Stimulated activated CD4-positive, alpha-beta T cell treated with anti-CD3 and anti-CD28 coated beads, Interleukin-15, amount 100 ng/mL, for 1 hour (primary cell): ENCODE measurements around the gene RAX2.
A peak's percentile ranks its signal among the peaks of the same experiment; 100 is the strongest.
"Not testable (repeated sequence)": the region's sequence is repeated elsewhere in the genome, so short reads cannot be mapped to it uniquely, and the experiment has no call there.

Experiments
- DNase-seq, 2 donors: peaks; one replicate each; pipeline ENCODE4 v3.0.0-alpha.2; 2020; ENCODE audit warnings: low read depth in 1 of 2, low spot score in 1 of 2

Gene RAX2

GRCh38 chr19:3778104-3778867 lies 6.3 kb upstream of the RAX2 start:
- DNase-seq: no peak

GRCh38 chr19:3776479-3777040 lies 4.5 kb upstream of the RAX2 start:
- no peak for DNase-seq

GRCh38 chr19:3775831-3776230 lies 3.8 kb upstream of the RAX2 start:
- DNase-seq: no peak

- no peak for DNase-seq
These were observed 3.3 kb upstream of the RAX2 start for GRCh38 chr19:3775374-3775711.

- no peak for DNase-seq
These were observed 2.8 kb upstream of the RAX2 start for GRCh38 chr19:3774621-3775373.

GRCh38 chr19:3773814-3774515 lies 1.9 kb upstream of the RAX2 start:
- DNase-seq: no peak

- DNase-seq: no peak
These were observed 775 bp downstream of the RAX2 start for GRCh38 chr19:3771000-3771905.

- no peak for DNase-seq
These were observed 1.7 kb downstream of the RAX2 start for GRCh38 chr19:3770136-3770999.

GRCh38 chr19:3769494-3769893 lies 2.5 kb downstream of the RAX2 start:
- no peak for DNase-seq

- no peak for DNase-seq
These were observed 3.3 kb downstream of the RAX2 start for GRCh38 chr19:3768748-3769099.

GRCh38 chr19:3768015-3768747 lies 3.8 kb downstream of the RAX2 start:
- DNase-seq: no peak

- DNase-seq: no peak
These were observed 5.0 kb downstream of the RAX2 start for GRCh38 chr19:3767050-3767449.

GRCh38 chr19:3766520-3766919 lies 5.5 kb downstream of the RAX2 start:
- DNase-seq: no peak

- not testable (repeated sequence) for DNase-seq
These were observed 6.3 kb downstream of the RAX2 start for GRCh38 chr19:3765757-3766156.

GRCh38 chr19:3765121-3765520 lies 6.9 kb downstream of the RAX2 start:
- DNase-seq: no peak

- DNase-seq: peak; percentile 99 to 100
These were observed 9.2 kb downstream of the RAX2 start, which contains the start of gene MRPL54 for GRCh38 chr19:3762501-3763459. Gene MRPL54, plus strand, starts transcription at chr19:3762682. Its CDS starts 19 bp downstream, at chr19:3762701.

- no peak for DNase-seq
These were observed 9.9 kb downstream of the RAX2 start for GRCh38 chr19:3762130-3762473.
